Stimulated activated CD8-positive, alpha-beta memory T cell treated with anti-CD3 and anti-CD28 coated beads, Interleukin-15, amount 100 ng/mL, for 1 hour (primary cell): ENCODE measurements around the gene GULP1.
"Not testable (repeated sequence)": the region's sequence is repeated elsewhere in the genome, so short reads cannot be mapped to it uniquely, and the experiment has no call there.

Experiments used
- DNase-seq: peaks from one replicate; pipeline ENCODE4 v3.0.0-alpha.2; 2020; ENCODE audit warnings: low read depth

GULP1 gene

DNA sequence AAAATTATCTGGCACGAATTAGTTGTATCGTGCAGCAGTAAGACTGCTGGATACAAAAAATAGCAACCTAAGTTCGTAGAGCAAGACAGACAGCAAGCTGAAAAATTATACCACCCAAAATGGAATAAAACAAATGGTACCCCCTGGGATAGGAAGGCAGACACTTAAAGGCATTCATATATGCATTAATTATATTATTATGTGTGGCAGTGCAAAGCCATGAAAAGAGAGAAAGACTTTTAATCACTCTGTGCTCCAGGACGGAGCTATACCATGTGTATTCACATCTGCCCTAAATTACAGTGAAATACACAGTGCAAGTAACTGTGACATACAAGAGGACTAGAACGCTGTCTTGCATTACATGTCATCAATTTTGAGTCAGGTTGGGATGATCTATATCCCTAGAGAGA, 235.9 kb downstream of the GULP1 start:
- DNase-seq, result no peak

DNA sequence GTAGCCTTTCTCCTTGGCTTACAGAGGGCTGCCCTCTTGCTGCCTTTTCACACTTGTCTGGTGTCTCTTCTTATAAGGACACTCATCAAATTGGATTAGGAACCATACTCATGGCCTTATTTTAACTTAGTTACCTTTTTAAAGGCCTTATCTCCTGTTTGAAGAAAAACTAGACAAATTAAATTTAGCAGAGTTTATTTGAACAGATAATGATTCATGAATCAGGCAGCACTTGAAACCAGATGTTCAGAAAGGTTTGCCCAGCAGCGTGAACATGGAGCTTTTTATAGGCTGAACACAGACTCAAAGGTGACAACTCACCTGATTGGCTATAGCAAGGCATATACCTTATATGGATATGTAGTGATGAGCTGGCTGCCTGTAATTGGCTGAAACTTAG, 238.0 kb downstream of the GULP1 start:
- DNase-seq, result no peak

DNA sequence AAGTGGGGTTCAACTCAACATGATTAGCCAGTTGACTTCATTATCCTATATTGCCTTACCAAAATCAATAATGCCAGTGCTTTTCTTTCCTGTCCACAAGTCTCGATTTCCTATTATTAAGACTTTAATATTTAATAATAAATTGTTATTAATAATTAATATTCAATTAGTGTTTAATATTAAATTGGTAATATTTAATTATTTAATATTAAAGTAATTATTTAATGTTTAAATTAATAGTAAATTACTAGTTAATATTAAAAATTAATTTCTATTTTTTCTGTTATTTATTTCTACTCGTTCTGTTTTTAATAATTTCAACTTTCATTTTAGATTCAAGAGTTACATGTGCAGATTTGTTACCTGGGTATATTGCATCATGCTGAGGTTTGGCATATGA, 243.2 kb downstream of the GULP1 start:
- no peak for DNase-seq

DNA sequence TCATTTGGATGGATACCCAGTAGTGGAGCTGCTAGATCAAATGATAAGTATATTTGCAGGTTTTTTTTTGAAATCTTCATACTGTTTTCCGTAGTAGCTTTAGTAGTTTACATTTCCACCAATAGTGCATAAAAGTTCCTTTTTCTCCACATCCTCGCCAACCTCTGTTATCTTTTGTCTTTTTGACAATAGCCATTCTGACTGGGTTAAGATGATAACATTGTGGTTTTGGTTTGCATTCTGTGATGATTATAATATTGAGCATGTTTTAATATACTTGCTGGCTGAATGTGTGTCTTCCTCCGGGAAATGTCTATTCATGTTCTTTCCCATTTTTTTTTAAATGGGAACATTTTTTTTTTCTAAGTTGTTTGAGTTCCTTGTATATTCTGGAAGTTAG, 260.0 kb downstream of the GULP1 start:
- no peak for DNase-seq

DNA sequence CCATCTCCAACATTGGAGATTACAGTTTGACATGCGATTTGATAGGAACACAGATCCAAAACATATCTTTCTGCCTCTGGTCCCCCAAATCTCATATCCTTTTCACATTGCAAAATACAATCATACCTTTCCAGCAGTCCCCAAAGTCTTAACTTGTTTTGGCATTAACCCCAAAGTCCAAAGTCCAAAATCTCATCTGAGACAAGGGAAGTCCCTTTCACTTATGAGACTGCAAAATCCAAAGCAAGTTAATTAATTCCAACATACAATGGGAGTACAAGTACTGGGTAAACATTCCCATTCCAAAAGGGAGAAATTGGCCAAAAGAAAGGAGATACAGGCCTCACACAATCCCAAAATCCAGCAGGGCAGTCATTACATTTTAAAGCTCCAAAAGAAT, 265.4 kb downstream of the GULP1 start:
- DNase-seq, result no peak

DNA sequence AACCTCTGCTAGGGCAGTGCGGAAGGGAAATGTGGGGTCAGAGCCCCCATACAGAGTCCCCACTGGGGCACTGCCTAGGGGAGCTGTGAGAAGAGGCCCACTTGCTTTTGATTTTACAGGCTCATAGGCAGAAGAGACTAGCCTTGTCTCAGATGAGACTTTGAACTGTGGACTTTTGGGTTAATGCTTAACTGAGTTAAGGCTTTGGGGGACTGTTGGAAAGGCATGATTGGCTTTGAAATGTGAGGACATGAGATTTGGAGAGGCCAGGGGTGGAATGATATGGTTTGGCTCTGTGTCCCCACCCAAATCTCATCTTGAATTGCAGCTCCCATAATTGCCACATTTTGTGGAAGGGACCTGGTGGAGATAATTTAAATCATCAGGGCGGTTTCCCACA, 267.8 kb downstream of the GULP1 start:
- not testable (repeated sequence) for DNase-seq

DNA sequence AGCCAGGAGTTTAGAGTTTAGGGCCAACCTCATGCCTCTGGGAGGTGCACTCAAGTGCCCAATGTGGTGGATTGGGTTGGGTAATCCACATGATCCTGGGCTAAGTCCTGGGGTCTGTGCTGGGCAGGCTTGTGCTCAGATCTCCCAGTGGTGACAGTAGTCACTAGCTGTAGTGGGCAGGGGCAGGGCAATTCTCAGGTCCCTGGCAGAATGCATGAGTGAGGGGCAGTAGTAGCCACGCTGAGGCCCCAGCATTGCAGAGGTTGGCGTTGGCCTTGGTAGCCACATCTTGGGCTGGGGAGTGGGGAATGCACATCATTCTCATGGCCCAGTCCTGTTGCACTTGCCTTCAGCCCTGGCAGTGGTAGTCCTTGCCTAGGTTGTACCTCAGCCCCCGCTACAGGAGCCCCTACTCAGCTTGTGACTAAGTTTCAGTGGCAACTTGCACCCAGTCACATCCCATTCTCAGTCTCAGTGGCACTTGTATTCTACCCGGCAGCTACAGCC, 269.9 kb downstream of the GULP1 start:
- no peak for DNase-seq

DNA sequence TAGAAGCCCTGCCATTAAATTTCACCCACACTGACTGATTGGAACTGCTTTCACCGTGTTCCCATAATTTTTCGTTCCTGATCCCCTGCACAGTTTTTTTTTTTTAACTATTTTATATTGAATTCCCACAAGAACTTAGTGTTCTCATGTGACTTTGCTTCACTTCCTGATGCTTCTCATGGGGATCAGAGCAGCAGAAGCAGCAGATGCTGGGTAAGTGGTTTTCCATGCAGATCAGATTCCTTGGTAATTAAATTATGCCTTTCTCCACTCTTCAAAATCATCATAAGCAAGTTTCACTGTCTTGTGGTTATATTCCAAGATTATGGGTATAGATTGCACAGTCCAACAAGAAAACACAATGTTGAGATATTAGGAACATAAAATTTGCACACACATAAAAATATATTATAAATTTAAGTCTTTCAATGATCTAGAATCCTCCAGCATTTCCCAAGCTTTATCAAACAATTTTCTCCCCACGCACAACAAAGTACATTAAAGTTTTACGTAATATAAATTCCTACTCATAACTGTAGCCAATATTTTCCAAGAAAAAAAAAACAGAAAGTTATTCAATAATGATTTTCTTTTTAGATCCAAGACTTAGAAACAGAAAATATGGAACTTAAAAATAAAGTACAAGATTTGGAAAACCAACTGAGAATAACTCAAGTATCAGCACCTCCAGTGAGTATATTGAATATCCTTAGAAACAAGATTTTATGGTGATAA, 277.9 kb downstream of the GULP1 start:
- no peak for DNase-seq

DNA sequence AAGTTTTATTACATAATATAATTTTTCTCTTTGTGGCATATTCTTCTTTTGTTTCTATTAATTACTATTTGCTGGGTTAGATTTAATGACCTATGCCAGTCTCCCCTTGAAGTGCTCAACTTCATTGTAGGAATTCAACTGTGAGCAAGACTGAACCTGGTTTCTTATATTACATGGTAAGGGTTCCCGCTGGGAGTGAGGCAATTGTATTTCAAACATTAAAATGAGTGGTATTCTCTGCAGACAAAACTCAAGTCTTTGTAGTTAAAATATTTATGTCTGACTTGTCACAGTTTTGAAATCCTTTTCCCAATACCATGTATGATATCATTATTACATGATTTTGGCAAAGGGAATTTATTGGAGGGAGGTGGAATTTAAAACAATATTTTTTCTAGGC, 278.7 kb downstream of the GULP1 start:
- DNase-seq, result no peak

DNA sequence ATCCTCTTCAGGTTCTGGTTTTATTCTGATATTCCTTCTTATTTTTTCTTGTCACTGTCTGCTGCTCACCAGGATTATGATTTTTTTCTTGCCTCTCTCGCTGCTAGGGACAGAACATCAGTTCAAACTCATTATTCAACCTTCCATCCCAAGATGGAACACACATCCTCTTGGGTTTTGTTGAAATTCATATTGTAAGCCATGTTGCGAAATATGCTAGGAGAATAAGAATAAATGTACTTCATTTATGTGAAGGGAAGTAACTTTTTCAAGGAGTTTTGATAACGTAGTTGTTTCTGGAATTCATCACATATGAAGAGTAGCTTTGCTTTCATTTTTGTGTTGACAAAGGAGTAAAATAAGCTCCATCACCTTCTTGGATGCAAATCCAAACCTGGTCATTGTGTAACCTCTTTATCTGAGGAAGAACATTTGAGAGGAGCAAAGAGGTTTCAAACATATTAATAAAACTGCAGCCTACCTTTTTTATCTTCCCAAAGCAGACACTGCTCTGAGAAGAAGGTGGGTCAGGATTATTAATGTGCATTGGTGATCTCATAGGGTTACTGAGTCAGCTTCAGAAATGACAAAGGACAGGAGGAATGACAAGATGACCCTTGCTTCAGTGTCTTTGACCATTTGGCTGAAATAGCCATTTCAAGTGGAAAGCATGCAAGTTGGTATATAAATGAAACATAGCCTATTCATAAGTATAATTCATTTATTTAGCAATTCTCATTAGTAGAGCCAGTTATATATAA, 280.0 kb downstream of the GULP1 start:
- no peak for DNase-seq

DNA sequence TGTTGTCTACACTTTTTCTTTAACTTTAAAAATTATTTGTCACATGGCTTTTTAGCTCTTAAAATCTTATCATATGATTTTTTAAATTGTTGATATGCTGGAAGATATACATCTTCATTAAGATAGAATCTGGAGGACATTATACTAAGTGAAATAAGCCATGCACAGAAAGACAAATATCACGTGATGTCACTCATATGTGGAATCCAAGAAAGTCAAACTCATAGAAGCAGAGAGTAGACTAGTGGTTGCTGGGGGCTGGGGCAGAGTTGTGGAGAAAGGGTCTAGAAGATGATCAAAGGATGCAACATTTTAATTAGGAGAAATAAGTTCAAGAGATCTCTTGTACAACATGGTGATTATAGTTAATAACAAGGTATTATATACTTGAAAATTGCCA, 280.9 kb downstream of the GULP1 start:
- DNase-seq, result no peak

DNA sequence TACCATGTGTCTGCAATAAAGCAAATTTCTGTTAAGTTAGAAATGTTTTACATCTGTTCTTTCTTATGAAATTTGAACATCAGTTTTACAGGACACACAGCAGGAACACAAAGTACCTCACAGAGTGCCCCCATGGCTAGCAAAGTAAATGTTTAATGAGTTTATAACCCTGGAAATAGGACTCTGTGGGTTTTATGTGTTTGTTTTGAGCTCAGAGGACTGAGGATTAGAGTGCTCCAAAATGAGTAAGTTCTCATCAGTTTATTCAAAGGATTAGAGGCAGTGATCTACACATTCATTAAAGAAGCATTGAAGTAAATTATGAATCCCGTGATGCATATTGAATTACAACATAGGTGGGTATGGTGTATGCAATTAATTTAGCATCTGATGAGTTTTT, 281.8 kb downstream of the GULP1 start:
- DNase-seq, result no peak

DNA sequence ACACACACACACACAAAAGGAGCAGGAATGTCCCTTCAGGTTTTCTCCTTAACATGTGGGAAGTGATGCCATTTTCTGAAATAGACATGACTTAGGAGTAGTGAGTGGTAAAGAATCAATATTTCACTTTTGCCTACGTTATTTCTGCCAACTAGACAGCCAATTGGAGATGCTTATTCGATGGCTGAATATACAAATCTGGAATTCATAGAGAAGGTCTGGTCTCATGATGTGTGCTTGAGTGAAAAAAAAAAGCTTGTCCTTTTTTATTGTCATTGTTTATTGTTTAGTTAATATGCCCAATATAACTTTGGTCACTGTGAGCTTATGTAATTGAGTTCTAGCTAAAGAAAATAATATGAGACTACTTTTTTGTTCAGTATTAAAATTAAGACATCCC, 284.3 kb downstream of the GULP1 start:
- no peak for DNase-seq

DNA sequence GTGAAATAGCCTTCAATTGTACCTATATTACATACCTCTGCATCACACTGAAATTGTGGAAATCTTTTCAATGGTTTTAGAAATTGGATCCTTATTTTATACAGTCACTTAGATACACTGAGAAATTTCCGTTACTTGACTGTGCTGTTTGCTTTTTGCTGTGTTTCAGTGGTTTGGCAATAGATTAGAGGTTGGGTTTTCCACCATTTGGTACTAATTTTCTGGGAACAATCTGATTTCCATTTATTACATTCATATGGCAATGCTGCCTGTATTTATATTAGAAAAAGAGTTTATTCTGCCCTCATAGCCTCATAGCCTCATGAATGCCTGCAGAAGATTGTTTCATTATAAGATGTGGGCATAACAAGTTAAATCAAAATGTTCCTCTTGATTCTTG, 285.0 kb downstream of the GULP1 start:
- DNase-seq, result no peak

DNA sequence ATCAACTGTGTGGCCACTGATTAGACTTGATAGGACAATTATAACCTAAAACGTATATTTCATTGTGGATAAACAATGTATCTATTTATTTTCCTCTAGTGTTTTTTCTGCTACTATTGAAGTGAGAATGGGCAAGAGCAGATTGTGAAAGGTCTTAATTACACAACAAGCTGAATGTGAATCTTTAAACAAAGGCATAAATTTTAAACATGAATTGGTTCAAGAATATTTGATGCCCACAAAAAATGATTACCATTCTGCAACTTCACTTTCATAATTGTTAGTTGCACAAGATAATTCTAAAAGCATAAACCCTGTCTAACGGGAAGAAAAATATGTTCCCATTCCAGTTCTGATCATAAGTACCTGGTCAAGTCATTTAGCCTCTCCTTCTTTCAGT, 285.6 kb downstream of the GULP1 start:
- no peak for DNase-seq

DNA sequence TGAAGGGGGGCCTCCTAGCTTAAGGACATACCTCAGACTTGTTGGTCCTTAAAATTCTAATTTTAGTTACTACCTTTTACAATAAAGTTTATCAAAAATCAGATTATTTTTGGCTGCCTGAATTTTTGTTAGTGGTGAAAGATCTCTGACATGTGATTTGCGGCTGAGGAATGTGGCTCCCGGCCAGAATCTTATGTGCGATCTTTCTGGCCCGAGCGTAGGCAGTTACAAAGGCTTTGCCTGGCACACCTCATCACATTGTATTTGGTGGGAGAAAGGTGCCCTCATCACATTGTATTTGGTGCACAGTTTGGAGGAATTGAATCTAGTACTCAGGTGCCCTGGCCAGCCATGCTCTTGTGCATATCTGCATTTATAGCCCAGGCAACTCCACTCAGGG, 289.1 kb downstream of the GULP1 start:
- no peak for DNase-seq

DNA sequence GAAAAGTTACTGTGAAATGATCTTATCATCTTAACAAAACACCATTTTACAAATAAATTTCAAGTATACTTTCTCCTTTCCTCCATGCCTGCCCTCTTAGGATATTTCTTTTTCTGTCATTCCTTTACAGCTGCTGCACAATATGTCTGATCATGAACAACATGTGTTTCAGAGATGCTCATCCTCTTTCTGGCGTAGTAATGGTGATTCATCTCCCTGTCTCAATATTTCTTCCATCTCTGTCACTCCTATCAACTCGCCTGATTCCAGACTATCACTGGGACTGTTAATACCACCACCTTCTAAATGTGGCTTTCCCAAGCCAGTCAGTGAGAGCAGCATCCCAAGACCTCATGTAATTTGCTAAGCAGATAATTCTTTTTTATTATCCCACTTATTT, 290.5 kb downstream of the GULP1 start:
- no peak for DNase-seq

DNA sequence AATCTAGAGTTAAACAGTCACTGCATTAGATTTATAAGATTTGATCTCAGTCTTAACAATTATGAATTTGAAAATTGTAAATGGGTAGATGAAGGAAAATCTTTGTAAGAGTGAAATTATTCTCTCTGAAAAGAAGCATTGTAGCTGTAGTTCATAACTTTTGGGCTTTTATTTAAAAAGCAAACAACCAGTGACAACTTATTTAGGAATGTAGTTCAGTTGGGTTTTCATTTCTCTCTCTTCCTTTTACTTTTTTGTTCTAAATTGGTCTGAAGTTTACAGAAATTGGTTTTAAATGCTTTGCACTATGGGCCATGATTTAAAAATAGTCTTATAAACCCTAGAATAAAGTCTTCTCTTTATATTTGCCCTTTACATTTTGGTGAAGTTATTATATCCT, 296.6 kb downstream of the GULP1 start:
- DNase-seq, result no peak

DNA sequence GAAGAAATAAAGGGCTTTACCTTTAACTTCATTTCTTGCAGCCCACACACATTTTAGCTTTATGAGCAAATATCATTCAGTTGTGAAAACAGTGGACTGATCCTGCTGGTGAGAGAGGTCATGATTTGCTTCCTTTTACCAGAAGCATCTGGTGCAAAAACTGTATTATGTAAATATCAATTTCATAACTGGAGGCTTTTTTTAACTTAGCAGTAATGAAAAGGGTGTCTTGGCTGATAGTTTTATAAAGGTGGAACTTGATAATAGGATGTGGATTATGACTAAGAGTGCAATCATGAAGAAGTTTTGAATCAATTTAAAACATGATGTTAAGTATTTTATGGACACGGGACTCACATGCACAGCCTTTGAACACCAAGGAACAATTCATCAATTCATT, 304.4 kb downstream of the GULP1 start:
- DNase-seq, result no peak

DNA sequence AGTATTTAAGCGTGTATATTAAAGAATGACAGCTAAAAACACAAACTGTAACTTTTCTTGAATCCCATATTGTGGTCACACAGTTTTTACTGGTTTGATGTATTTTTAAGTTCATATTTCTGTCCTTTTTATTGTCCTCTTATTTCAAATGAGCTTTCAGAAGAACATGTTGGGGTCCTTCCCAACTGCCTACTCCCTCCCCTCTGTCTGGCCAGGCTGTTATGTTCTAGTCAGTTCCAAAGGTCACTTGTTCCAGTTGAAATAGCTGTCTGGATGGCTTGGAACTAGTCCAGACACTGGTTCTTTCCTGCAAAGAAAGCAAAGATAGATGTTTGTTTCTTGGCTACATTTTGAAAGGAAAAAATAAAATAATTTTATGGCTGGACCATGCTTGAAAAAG, 306.9 kb downstream of the GULP1 start:
- DNase-seq, result no peak

DNA sequence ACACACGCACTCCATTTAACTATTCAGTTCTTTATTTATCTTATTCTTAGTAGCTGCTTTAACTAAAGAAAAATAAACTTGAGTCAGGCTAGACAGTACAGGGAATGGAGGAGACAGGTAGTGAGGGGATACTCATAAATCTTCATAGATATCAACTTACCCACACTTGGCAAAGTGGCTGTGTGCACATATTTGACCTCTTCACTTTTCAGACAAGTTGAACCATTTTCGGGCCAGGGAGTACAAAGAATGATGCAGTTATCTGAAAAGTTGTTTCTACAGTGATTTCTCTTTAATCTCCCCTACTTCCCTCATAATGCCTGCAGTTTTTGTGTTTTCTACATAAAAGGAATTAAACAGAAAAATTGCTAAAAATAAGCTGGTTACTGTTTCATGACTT, 307.5 kb downstream of the GULP1 start:
- no peak for DNase-seq

DNA sequence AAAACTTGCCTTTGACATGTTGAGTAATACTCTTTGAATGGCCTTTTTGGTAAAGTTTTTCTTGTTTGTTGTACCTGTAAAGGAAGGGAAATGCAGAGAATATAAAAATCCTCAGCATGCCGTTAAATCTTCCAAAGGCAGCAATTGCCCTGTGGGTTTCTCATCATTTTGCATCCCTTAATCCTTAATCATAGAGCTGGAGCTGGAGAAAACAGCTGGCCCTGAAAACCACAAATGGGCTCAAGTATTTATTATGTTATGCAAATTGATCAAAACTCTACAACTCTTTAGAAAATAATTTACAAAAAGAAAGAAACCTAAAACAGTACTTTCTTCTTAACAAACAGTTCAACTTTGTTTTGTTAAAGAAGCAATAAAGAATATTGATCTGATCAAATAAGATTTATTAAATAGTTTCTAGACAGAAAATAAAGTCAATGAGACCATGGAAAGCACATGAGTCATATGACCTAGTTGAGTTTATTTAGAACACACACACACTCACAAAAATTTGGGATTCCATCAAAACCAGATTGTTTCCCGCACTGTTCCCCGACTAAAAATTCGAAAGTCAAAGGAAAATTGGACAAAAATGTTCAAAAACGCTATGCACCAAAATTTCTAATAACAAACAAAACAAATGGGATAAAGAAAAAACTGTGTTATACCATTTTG, 309.0 kb downstream of the GULP1 start:
- no peak for DNase-seq

DNA sequence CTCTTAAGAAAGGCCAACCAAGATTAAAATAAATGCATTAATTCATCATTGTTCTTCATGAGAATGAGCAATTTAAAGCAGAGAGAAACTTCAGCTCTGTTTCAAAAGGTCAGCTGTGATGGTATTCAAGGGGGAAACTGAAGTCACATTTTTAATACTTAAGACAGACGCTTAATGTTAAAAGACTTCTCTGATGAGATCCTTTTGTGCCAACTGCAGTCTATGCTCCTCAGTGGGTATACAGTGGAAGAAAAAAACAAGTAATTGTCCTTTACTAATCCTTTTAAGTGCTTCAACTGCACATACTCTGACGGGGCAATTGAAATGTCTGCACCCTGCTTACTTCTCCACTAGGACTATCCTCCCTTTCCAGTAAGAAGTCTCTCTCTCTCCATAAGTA, 309.7 kb downstream of the GULP1 start:
- no peak for DNase-seq
